ENCODE results near the gene KLHL40.

Gene KLHL40

DNA sequence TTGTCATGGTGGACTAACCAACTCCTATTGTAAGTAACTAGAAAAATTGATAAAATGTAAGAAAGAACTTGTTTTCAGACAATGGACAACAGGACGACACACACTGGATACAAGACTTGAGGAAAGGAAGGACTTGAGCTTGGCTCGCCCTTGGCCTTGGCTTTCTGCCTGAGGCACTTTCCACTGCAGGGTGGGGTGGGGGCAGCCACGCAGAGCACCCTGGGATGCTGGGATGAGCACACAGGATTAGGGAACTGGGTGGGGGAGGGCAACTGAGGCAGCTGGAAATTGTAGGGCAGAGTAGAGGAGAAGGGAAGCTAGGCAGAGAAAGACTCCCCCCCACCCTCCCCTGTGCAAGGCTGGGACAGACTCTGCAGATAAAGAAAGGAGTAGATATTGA, 42.7 kb downstream of the KLHL40 start:
- DNase-seq, result no peak

DNA sequence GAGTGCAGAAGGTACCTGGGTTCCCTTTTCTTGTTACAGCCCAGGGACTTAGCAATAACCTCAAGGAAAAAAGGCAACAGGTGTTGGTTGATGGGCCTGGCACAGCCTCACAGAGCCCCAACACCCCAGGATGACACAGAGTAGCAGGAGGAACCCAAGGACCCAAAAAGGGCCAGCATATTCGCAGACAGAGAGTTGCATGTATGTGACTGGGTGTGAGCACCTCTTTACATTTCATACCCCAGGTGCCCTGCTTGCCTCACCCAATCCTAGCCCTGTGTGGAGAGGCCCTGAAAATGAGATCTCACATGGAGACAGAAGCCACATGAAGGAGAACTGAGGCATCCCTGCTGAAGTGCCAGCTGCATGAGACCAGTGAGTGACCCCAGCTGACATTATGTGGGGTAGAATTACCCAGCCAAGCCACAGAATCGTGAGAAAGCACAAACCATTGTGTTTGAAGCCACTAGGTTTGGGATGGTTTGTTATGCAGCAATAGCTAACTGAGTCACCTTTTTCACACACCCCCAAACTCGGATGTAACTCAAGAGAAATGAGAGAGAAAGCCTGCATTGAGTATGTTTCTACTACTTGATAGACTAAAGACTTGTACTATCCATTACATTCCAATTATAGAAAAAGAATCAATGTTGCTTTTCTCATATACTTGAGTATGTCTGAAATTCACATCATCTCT, 43.5 kb downstream of the KLHL40 start:
- DNase-seq, result no peak

DNA sequence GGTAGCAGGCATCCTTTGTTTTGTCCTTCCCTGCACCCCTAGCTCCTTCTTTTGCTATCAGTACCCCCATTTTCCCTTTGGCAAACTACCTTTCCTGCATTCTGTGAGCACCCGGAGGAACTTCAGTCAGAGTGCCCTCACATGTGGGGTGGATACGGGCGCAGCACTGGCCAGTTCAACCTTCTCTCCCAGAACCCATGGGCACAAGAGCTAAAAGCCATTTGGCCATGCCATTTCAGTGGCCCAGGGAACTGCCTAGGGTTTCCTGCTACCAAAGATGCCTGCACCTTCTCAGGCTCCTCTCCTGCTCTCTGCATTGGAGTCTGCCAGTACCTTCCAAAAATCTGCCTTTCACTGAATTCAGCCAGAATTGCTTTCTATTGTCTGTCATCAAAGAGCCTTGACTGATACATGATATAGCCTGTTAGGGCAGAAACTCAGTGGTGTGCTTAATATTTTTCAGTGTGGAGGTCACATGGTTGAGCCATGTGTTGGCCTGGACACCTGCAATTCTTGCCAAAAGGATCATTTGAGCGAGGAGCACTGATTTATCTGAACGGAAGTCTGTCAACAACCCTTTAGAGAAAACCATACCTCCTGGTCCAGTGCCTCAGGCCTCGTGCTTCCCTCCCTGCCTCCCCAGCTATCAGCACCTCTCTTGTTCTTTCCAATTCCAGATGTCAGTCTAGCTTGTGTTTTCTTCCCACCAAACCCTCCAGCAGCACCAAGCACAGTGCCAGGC, 44.2 kb downstream of the KLHL40 start:
- DNase-seq, result no peak

DNA sequence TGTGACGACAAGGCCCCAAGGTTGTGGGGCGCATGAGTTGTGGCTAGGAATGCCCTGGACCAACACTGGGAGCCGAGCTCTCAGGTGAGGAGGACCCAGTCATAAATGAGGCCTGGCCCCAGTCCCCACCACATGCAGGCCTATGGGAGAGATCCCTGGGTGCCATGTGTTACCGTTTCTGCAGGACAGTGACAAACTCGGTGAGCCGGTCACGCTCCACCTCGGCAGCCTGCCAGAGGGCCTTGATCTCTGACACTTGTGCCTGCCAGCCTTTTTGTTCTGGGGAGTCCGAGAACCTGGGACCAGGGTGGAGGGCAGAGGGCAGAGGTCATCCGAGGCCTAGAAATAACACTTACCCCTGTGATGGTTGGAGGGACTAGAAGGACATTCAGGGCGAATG, 45.0 kb downstream of the KLHL40 start:
- no peak for DNase-seq

DNA sequence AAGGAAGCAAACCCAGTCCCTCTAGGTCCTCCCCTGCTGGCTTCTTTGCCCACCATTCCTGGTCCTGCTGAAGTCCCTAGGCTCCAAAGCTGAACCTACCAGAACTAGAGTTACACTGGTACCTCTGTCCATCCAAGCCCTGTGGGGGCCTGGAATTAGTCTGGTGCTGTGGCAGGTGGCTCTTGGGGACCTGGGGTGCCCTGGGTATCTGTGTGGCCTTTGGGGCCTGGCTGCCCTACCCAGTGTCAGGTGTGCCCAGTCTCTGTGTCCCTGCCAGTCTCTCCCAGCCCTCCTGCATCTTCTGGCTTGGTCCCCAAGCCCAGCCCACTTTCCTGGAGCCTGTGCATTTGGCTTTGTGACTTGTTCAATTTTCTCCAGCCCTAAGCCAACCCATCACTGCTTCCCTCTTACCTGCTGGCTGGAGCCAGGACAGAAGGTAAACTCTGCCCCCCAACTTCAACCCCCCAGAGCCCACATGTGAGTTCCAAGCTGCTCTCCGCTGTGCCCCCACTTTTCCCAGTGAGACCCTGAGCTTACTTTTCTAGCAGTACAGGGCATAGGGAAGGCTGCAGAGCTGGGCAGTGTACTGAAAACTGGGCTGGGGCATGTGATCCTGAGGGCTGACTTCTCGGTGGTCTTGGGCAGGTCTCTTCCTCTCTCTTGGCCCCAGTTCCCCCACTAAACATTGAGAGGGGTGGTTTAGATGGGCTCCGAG, 45.5 kb downstream of the KLHL40 start:
- DNase-seq, result no peak

DNA sequence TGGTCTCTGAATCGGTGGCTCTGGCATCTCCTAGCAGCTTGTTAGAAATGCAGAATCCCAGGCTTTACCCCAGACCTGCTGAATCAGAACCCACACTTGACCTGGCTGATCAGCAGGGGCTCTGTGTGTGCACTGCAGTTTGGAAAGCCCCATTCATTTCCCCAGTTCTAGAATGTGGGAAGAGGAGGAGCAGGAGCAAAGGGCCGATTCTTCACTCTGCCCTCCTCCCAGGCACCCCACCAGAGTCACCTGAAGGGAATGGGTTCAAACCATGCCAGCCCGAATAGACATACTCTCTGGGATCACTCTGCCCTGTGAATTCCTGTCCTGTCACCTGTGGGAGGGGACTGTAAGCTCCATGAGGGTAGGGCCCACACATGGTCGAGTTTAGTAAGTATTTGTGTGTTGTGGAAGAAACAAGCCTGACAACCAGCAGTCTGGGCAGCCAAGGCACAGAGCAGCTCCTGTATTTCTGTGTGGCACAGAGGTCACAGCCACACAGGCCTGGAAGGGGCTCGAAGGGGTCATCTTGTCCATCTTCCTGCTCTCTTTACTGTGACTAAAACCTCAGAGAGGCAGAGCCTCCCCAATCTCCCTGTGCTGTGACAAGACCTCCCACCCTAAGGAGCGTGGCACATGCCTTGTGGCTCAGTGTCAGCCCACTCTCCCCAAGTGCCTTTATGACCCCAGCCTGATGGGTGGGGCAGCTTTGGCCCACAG, 46.3 kb downstream of the KLHL40 start:
- DNase-seq, result no peak

DNA sequence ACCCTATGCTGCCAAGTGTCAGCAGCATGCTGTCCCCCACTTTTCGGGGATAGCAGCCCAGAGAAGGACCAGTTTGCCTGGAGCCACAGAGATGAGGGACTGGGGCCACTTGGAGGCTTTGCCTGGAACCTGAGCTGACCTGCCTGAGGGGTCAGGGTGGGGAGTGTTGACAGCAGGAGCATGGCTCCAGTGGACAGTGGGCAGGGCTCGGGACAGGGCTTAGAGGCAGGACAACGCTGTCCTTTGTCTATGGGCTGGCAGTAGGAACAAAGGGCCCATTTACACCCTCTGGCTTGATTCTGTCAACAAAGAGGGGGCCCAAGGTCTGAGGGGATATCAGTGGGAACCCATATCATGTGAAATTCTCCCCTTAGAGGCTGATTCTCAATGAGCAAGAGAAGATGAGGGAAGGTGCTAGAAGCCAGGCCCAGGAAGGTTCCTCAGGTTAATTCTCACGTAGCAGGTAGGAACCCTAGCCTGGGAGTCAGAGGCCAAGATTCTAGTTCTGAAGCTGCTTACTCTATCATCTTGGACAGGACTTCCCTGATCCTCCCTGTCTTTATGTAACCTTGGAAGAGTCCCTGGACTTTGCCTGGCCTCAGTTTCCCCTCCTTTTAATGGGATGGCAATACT, 47.0 kb downstream of the KLHL40 start:
- DNase-seq, result no peak

DNA sequence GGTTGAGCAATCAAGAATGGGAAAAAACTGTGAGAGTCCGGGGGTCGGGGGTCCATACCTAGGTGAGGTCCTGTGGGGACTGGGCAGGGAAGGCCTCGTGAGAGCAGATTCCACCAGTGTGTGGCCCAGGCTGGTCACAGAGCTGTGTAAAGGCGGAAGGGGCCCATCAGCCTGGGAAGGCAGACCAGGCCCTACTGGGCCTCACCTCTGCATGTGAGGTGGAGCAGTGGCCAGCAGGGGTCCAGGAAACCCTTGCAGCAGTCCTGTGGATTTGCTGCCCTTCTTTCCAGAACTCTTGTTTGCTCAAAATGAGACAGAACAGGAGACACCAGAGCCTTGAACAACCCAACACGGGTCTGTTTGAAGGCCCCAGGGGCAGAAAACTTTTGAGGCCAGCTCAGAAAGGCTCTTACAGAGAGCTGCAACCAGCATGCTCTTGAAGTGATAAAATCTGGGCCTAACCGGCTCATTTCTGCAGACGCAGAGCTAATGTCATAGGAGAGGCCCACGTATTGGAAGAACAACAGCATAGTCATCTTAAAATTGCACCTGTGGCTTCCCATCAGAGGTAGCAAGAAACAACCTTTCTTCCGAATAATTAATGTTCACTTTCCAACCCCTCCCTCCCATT, 47.6 kb downstream of the KLHL40 start:
- no peak for DNase-seq

DNA sequence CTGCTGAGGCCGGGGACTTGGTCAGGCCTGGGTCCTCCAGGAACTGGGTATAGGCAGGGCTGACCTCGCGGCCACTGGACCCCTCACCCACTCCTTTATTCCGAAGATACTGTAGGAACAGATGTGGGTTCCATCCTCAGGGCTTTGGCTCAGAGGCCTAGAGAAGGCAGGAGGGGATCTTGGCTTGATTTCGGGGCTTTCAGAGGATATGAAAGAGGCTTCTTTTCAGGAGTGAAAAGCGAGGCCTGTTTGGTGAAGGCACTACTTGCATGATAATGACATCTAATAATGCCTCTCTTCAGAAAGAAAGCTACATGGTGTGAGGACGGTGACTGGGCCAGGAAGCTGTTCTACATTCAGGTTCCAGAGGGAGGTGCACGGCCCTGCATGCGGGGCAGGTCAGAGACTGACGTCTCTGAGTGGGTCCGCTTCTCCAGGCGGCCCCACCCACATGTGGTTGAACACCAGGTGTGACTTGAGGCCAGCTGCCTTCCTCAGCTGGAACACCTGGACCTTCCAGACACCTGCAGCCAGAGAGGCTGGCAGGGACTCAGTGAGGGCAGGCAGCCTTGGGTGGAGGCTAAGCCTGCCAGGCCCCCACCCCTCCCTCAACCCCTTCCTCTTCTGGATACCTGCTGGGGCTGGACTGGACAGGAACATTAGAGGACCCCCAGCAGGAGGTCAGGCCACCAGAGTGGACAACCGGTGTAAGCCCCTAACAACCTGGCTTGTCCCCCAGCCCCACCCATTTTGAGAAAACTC, 48.3 kb downstream of the KLHL40 start:
- no peak for DNase-seq

DNA sequence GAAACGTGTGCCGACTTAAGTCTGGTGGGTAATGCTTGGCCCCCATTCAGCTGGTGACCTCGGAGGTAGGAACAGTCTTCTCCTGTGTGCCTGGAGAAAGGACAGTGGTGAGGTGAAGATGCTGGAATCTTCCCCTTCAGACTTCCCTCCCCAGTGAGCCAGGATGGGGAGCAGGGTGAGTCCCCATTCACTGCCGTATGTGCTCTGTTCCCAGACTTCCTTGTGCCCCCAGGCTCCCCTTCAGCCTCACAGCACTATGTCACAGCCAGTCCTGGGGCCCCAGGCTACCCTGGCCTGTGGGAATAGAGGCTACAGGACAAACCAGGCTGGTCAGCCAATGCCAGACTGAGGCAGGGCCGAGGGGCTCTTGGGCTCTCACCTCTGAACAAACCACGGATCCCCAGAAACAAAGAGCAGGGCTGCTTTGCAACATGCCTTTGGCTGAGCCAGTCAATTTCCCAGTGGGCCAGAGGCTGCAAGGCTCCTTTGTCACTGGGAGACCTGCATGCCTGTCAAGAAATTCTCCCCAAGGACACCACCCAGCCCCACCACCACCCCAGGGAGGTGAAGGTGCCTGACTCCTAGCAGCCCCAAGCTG, 49.0 kb downstream of the KLHL40 start:
- no peak for DNase-seq

DNA sequence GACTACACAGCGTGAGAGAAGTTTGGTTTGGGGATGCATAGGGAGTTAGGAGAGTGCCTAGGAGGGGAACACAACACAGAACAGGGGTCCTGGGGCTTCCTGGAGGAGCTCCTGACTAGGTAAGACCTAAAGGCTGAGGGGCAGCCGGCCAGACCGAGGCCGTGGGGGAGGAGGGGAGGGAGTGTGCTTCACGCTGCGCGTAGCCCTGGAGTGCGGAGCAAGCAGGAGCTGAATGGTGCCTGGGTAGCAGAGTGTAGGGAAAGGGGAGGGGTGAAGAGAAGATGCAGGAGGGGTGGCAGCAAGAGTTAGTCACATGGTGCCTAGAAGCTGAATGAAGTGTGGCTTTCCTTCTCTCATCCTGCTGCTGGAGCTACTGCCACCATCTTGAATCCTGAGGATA, 49.7 kb downstream of the KLHL40 start:
- no peak for DNase-seq

DNA sequence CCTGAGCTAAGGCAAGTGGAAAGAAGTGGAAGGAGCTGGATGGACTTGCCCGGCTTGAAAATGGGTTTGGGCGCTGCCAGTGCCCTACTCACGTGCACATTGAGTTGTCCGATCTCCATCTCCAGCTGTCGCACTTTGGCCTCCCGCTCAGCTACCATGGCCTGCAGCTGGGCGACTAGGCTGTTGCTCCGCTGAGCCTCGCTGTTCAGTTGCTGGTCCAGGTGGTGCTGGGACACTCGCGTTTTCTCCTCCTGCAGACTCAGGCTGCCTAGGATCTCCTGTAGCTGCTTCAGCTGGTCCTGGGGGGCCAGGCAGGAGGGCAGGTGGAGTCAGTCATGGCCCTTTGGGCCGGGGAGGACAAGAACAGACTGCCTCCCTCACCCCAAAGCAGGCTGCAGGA, 50.3 kb downstream of the KLHL40 start:
- no peak for DNase-seq

DNA sequence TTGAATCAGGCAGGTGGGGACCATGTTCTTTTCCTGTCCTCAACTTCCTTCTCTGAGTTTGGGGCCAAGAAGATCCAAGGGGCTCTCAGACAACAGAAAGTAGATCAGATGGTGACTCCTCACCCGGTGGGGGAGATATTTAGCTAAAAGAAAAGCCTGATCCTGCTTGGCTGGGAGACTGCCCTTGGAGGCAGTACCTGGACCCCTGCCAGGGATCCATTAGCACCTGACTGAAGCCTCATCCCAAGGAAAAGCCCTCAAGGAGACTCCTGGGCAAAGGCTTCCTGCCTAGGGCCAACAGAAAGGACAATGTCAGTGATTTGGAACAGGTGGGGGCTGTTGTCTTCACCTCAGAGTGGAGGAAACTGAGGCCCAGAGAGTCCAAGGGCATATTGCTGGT, 50.7 kb downstream of the KLHL40 start:
- no peak for DNase-seq

DNA sequence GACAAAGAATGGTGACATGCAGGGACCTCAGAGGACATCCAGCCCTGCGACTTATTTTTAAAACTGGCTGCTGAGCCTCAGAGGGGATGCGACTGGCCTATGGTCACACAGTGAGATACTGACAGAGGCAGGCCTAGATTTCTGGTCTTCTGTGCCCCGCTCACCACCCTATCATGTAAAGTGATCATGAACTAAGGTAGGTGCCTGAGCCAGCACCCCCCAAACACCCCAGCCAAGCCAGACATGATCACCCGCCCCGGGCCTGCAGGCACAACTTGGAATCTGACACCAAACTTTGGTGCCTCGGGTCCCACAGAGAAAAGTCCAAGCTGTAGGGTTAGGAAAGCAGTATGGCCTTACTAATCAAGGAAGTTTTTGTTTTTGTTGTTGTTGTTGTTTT, 51.2 kb downstream of the KLHL40 start:
- no peak for DNase-seq

DNA sequence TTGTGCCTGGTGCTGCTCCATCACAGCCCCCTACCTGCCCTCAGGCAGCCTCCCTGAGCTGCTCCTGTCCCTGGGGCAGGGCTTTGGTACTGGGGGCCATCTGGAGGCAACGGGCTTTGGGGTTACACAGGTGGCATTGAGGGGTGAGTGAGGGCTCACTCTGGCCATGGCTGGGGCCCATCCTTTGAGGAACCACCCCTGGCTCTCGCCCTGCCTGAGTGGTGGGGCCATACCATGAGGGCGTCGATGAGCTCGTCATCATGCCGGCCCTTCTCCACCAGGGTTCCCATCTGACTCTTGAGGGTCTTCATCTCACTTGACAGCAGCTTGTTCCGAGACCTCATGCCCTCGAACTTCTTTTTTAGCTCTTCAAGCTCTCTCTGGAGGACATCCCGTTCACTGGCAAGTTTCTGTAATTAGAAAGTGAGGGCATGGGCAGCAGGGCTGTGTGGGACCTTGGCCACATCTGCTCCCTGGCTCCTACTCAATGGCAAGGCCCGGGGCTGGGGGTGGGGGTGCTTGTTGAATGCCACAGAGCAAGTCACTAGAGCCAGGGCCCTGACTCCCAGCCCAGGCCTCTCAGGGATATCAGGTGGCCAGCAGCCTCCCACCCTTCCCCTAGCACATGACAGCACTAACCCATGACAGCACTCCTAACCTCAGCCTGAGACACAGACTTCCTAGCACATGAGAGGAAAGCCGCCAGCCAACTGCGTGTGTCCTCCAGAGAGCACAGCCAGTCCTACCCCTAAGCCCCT, 54.2 kb downstream of the KLHL40 start:
- no peak for DNase-seq

DNA sequence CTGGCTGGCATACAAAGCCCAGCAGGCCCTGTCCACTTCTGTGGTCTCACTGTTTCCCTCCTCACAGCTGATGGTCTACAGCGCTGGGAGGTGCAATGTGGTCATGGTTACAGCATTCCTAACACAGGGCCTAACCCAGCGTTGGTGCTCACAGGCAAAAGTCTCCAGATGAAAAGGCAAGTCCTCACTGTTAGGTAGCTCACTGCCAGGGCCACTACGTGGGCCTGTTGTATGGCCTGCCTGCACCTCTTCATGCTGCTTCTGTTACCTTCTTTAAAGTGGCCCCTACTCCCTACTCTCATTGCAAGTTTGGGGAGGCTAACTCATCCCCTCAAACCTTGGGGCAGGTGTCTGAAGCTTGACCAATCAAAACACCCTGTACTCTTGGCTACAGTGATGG, 56.5 kb downstream of the KLHL40 start:
- no peak for DNase-seq

Measured in NCI-H748 treated with DMSO at 0.1 percent for 48 hours (cell line).